GM18508 (cell line): ENCODE data around the gene PHYKPL.
A peak's percentile ranks its signal among the peaks of the same experiment; 100 is the strongest.
"Not testable (repeated sequence)": the region's sequence is repeated elsewhere in the genome, so short reads cannot be mapped to it uniquely, and the experiment has no call there.

Experiments used
- ATAC-seq: cut with Tn5 transposase; IDR thresholded peaks from one replicate; pipeline ENCODE4 v1.9.1; 2021; ENCODE audit warnings: moderate number of reproducible peaks; ENCODE audit not compliant: insufficient read depth, unreplicated experiment

The PHYKPL gene

GRCh38 chr5:178210686-178211085 is 21.9 kb downstream of the PHYKPL start:
- ATAC-seq, result no peak

GRCh38 chr5:178210073-178210535 is 22.5 kb downstream of the PHYKPL start:
- ATAC-seq, result no peak

- no peak for ATAC-seq
These were observed 23.1 kb downstream of the PHYKPL start for GRCh38 chr5:178209334-178210072.

- no peak for ATAC-seq
These were observed 23.9 kb downstream of the PHYKPL start for GRCh38 chr5:178208540-178209227.

GRCh38 chr5:178207917-178208280 is 24.7 kb downstream of the PHYKPL start:
- ATAC-seq, result no peak

- no peak for ATAC-seq
These were observed 25.3 kb downstream of the PHYKPL start for GRCh38 chr5:178207183-178207916.

GRCh38 chr5:178206166-178207101 is 26.2 kb downstream of the PHYKPL start:
- no peak for ATAC-seq

- no peak for ATAC-seq
These were observed 26.9 kb downstream of the PHYKPL start for GRCh38 chr5:178205749-178206047.

GRCh38 chr5:178204935-178205748 is 27.5 kb downstream of the PHYKPL start:
- ATAC-seq, result no peak

- ATAC-seq, result peak; percentile 69
These were observed 28.2 kb downstream of the PHYKPL start, which contains the start of gene HNRNPAB for GRCh38 chr5:178204182-178204934. Gene HNRNPAB, plus strand, starts transcription at chr5:178204533. Its CDS starts 305 bp downstream, at chr5:178204838.

GRCh38 chr5:178203670-178204181 is 28.9 kb downstream of the PHYKPL start:
- ATAC-seq, result no peak

GRCh38 chr5:178202541-178202940 is 30.1 kb downstream of the PHYKPL start:
- ATAC-seq, result no peak

- ATAC-seq, result no peak
These were observed 30.7 kb downstream of the PHYKPL start for GRCh38 chr5:178201927-178202235.

GRCh38 chr5:178201221-178201926 is 31.2 kb downstream of the PHYKPL start:
- ATAC-seq, result no peak

GRCh38 chr5:178199581-178200434 is 32.8 kb downstream of the PHYKPL start:
- no peak for ATAC-seq

GRCh38 chr5:178198706-178199105 is 33.9 kb downstream of the PHYKPL start:
- no peak for ATAC-seq

- ATAC-seq, result not testable (repeated sequence)
These were observed 34.5 kb downstream of the PHYKPL start for GRCh38 chr5:178198151-178198550.
